Activated T-helper 17 cell treated with anti-CD3 and anti-CD28 coated beads, Interleukin-2, amount 50 U/mL, for 72 hours (primary cell): Measurements from ENCODE around the gene WRAP73. TPM values are rescaled to one million over a fixed set of nuclear protein-coding genes. Genes with fewer than 3 reads are reported as not detected.

ENCODE experiments used
- ATAC-seq: fragments of 150-1000 bp; cut with Tn5 transposase; replicated peaks from 2 replicates; pipeline ENCODE4 v1.10.0; 2021; ENCODE audit warnings: mild to moderate bottlenecking, moderate library complexity
- H3K27ac Mint-ChIP-seq: one replicate; pipeline ENCODE4 v1.8.0; 2022; ENCODE audit warnings: mixed read lengths
- H3K27me3 Mint-ChIP-seq: one replicate; pipeline ENCODE4 v1.8.0; 2022; ENCODE audit warnings: mixed read lengths
- H3K36me3 Mint-ChIP-seq: one replicate; pipeline ENCODE4 v1.8.0; 2022; ENCODE audit warnings: low read depth, mild to moderate bottlenecking, mixed read lengths
- H3K4me1 Mint-ChIP-seq: one replicate; pipeline ENCODE4 v1.8.0; 2022; ENCODE audit warnings: mixed read lengths
- H3K4me3 Mint-ChIP-seq: one replicate; pipeline ENCODE4 v1.8.0; 2022; ENCODE audit warnings: mild to moderate bottlenecking, mixed read lengths
- H3K9me3 Mint-ChIP-seq: one replicate; pipeline ENCODE4 v1.8.0; 2022; ENCODE audit warnings: mixed read lengths
- total RNA-seq, 2 donors: library from RNA; stranded (reverse); gene quantifications; one replicate each; pipeline ENCODE4 v1.2.3, GENCODE V29; 2022

WRAP73 gene
- total RNA-seq, 2 donors from 2014 or later = 14.4 to 27.7 TPM

- H3K27ac Mint-ChIP-seq = no peak overlapping the region
- peak overlapping the region; percentile 17 for H3K4me3 Mint-ChIP-seq
Measured at GRCh38 chr1:3676581-3677470, 26.9 kb upstream of the WRAP73 start.

DNA sequence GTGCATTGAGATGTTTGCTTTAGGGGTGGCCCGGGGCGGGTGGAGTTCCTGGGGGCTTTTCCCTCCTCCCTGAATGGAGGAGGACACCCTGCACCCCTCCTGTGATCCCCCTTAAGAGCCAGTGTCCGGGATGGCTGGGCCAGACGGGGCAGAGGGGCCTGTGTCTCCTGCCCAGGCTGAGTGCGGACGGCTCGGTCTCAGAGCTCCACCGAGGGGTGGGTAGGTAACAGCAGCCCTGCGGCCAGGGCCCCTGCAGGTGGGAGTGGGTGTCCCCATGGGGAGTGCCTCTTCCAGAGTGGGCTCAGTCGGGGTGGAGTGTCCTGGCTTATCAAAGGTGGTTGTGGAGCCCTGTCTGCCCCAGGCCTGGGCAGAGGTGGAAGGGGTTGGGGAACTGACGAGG lies 25.5 kb upstream of the WRAP73 start:
- Mint-ChIP-seq H3K9me3 (no peaks in the 10 kb centered on the region), H3K4me3 (no peak overlapping the region), H3K27me3 (peaks cover 8% of the 10 kb centered on the region), H3K36me3 (no peaks in the 10 kb centered on the region), H3K4me1 (peaks cover 16% of the 10 kb centered on the region), H3K27ac (no peak overlapping the region)
- ATAC-seq = no peak

More at GRCh38 chr1:3676581-3677470, 26.9 kb upstream of the WRAP73 start:
- peaks cover 16% of the 10 kb centered on the region for H3K4me1 Mint-ChIP-seq
- peak; percentile 72 for ATAC-seq
- no peaks in the 10 kb centered on the region for H3K9me3 Mint-ChIP-seq
- peaks cover 8% of the 10 kb centered on the region for H3K27me3 Mint-ChIP-seq
- no peaks in the 10 kb centered on the region for H3K36me3 Mint-ChIP-seq

DNA sequence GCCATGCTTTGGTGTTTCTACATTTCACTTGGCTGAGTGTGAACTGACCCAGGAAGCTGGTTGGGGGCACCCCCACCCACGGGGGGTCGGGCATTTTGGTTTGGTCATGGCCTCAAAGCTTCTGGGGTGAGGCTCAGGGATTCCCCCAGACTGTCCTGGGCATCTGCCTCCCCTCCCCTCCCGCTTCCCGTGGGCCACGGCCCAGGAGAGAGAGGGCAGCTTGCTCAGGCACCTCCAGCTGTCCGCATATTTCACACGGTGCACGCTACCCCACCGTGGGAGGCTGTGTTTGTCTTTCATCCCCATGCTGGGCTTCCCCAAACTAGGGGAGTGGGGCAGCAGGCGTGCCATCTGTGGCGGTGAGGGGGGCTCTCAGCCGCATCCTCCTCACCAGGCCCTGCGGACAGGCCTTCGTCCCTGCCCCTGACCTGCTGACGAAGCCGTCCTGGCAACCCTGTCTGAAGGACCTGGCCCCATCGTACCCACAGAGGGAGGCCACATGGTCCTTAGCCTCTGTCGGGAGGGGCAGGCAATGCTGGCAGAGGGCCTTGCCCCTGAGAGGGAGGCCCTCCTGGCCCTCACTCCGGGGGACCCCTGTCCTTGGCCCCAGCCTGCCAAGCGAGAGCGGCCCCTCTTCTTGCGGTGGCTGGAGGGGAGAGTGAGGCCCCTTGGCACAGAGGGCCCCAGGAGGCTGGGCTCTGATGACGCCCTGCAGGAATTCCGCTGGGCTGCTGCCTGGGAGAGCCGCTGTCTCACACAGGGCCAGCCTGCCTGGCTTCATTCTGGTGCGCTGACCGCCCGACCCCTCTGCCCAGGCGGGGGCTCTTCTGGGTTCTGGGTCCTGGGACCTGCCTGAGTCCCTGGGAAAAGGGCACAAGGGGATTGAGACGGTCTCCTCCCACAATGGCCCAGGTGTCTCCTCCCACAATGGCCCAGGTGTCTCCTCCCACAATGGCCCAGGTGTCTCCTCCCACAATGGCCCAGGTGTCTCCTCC lies 24.5 kb upstream of the WRAP73 start:
- peak; percentile 7 for ATAC-seq

GRCh38 chr1:3673381-3674099 lies 23.6 kb upstream of the WRAP73 start:
- peaks cover 11% of the 10 kb centered on the region for H3K4me1 Mint-ChIP-seq
- H3K36me3 Mint-ChIP-seq = no peaks in the 10 kb centered on the region
- peak; percentile 5 for ATAC-seq
- H3K4me3 Mint-ChIP-seq = peak overlapping the region; percentile 51
- peaks cover 9% of the 10 kb centered on the region for H3K27me3 Mint-ChIP-seq
- H3K27ac Mint-ChIP-seq = no peak overlapping the region
- no peaks in the 10 kb centered on the region for H3K9me3 Mint-ChIP-seq

More for the DNA sequence above, 24.5 kb upstream of the WRAP73 start:
- Mint-ChIP-seq H3K9me3 (no peaks in the 10 kb centered on the region), H3K27me3 (peaks cover 8% of the 10 kb centered on the region), H3K36me3 (no peaks in the 10 kb centered on the region), H3K4me1 (peaks cover 12% of the 10 kb centered on the region), H3K4me3 (no peak overlapping the region), H3K27ac (no peak overlapping the region)

DNA sequence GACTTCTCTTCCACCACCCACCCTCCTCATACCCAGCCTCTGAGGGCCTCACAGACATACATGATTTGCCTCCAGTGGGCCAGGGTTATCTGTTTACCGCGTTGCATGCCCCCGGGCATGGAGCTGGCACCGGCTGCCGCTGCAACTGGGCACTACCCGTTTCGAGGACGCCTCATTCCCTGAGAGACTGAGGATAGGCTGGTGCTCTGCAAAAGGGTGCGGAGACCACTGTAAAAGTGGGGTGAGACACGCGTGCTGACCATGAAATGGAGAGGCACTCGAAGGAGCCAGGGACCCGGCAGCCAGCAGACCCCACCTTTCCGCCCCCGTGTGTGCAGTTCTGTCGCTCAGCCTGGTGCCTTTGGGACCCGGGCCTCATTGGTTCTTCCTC lies 23.1 kb upstream of the WRAP73 start:
- Mint-ChIP-seq H3K4me3 (peak overlapping the region; percentile 51), H3K36me3 (no peaks in the 10 kb centered on the region), H3K9me3 (no peaks in the 10 kb centered on the region)

DNA sequence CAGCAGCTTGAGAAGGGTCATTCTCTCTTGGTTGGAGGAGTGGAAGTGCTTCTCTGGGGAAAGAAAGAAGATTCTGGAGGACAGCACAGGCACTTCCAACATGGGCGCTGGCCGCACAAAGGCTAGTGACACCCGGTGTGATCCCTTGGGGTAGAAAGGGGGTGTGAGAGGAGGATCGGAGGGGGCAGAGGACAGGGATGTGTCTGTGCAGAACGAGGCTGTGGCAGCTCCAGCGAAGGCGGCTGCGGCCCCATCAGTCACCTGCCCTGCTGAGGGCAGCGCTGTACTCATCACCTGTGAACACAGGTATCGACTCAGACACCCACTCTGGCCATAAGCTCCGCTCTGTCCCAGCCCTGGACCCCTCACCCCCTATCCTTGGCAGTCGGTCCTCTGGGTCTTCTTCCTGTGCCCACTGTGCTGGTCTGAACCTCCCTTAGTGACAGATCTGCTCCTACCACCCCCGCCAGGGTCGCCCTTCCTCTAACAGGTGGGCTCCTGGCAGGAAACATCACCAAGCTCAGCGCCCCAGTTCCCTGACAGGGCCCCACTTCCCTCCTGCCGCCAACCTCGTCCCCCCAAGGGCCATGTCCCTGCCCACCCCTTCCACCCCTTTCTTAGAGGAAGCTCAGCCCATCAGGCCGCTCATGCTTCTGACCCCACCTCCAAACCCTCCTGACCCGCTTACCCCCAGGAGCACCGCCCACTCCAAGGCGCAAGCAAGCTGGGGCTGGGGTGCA lies 22.5 kb upstream of the WRAP73 start:
- Mint-ChIP-seq H3K4me1 (peaks cover 11% of the 10 kb centered on the region), H3K27ac (no peak overlapping the region), H3K4me3 (no peak overlapping the region), H3K36me3 (no peaks in the 10 kb centered on the region), H3K9me3 (no peaks in the 10 kb centered on the region), H3K27me3 (peaks cover 16% of the 10 kb centered on the region)
- ATAC-seq = no peak

More for the DNA sequence above, 23.1 kb upstream of the WRAP73 start:
- Mint-ChIP-seq H3K27me3 (peaks cover 15% of the 10 kb centered on the region), H3K4me1 (peaks cover 11% of the 10 kb centered on the region), H3K27ac (no peak overlapping the region)
- ATAC-seq = no peak

DNA sequence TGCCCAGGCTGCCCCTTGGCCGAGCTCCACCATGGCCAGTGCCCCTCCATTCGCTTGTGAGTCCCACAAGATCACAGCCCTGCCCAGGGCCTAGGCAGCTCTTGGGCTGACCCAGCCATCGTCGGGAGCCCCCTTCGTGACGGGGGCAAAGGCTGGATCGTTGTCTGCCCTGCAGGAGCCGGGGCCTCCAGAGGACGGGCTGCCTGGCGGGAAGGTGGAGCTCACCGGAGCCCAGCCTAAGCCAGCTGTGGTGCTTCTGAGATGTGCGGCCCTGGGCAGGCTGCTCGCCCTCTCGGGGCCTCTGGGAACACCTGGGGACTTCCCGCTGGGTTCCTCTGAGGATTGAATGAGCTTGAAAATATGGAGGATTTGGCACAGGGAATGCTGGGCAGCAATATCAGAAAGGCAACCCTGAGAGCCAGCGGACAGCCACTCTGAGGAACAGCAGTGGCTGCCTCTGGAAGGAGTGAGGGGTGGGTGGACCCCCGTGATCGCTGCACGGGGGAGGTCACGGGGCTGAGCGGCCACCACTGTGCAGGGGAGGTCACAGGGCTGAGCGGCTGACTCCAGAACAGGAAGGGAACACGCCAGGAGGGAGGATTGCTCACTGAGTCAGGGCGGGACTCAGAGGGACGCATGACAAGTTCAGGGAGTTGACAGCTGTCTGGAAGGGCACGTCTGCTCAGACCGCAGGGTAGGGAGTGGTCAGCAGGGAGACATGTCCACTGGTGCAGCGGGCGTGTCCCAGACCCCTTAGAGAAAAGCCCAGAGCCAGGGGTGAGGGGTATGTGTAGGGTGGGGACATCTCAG lies 21.7 kb upstream of the WRAP73 start:
- H3K4me1 Mint-ChIP-seq = peaks cover 7% of the 10 kb centered on the region
- peaks cover 16% of the 10 kb centered on the region for H3K27me3 Mint-ChIP-seq
- no peak overlapping the region for H3K4me3 Mint-ChIP-seq
- H3K27ac Mint-ChIP-seq = no peak overlapping the region
- no peaks in the 10 kb centered on the region for H3K9me3 Mint-ChIP-seq
- no peak for ATAC-seq
- no peaks in the 10 kb centered on the region for H3K36me3 Mint-ChIP-seq

- H3K36me3 Mint-ChIP-seq = no peaks in the 10 kb centered on the region
- H3K9me3 Mint-ChIP-seq = no peaks in the 10 kb centered on the region
- ATAC-seq = no peak
- H3K4me1 Mint-ChIP-seq = peaks cover 7% of the 10 kb centered on the region
- H3K4me3 Mint-ChIP-seq = no peak overlapping the region
- H3K27ac Mint-ChIP-seq = no peak overlapping the region
- peaks cover 14% of the 10 kb centered on the region for H3K27me3 Mint-ChIP-seq
Measured at GRCh38 chr1:3670823-3671265, 20.9 kb upstream of the WRAP73 start.

- ATAC-seq = no peak
- Mint-ChIP-seq H3K9me3 (no peaks in the 10 kb centered on the region), H3K27me3 (peaks cover 14% of the 10 kb centered on the region), H3K4me1 (peaks cover 7% of the 10 kb centered on the region), H3K36me3 (no peaks in the 10 kb centered on the region), H3K27ac (no peak overlapping the region), H3K4me3 (no peak overlapping the region)
Measured at GRCh38 chr1:3669971-3670431, 20.1 kb upstream of the WRAP73 start.

DNA sequence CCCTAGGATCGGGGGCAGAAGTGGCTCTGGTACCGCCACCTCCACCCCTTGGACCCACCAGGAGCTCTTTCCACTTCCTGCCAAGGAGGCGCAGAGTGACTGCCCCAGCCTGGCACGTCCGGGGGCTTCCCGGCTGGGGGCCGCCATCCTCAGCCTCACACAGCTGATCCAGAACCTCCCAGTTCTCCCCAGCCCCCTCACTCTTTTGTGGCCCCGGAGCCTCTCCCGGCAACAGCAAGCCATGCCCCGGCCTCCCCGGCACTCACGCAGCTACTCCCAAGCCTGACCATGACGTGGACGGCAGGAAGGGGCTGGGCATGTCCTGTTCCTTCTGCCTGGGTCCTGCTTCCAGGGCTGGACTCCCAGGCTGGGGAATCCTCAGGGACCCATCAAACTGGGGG lies 19.5 kb upstream of the WRAP73 start:
- Mint-ChIP-seq H3K36me3 (no peaks in the 10 kb centered on the region), H3K27me3 (peaks cover 14% of the 10 kb centered on the region), H3K27ac (no peak overlapping the region), H3K4me3 (no peak overlapping the region), H3K4me1 (peaks cover 7% of the 10 kb centered on the region), H3K9me3 (no peaks in the 10 kb centered on the region)
- no peak for ATAC-seq

DNA sequence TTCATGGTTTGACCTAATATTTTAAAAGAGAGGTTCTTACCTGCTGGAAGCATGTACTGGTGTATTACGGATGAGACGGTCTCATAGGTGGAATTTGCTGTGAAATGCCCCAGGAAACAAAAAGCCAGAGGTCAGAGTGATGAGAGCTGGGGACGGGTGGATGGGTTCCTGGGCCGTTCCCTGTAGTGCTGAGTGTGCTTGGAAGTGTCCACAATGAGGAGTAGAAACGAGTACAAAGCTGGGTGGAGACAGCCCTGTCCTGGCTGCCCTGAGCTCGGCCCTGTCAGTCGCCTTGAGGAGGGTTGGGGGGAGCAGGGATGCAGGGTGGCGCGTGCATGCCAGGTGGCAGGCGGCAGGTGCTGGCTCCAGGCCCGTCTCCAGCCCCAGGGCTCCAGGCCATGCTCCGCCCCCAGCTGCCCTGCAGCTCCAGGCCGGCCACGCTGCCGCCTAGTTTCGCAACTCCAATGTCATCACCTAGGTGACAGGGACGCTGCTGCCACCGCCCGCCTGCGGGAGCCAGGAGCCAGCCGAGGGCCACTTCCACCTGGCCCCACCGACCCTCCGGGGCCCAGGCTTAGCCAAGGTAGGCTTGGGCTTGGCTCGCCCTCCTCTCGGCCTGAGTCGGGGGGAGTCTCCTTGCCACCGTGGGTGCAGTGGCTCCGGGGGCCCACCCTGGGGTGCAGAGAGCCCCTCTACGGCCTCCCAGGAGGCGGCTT lies 18.8 kb upstream of the WRAP73 start:
- no peak overlapping the region for H3K27ac Mint-ChIP-seq
- ATAC-seq = no peak
- no peaks in the 10 kb centered on the region for H3K9me3 Mint-ChIP-seq
- no peaks in the 10 kb centered on the region for H3K36me3 Mint-ChIP-seq
- peaks cover 14% of the 10 kb centered on the region for H3K27me3 Mint-ChIP-seq
- H3K4me1 Mint-ChIP-seq = peaks cover 6% of the 10 kb centered on the region
- no peak overlapping the region for H3K4me3 Mint-ChIP-seq

GRCh38 chr1:3668148-3668547 lies 18.2 kb upstream of the WRAP73 start:
- H3K27ac Mint-ChIP-seq = no peak overlapping the region
- H3K4me3 Mint-ChIP-seq = no peak overlapping the region
- H3K36me3 Mint-ChIP-seq = no peaks in the 10 kb centered on the region
- peaks cover 8% of the 10 kb centered on the region for H3K27me3 Mint-ChIP-seq
- H3K9me3 Mint-ChIP-seq = no peaks in the 10 kb centered on the region
- H3K4me1 Mint-ChIP-seq = peaks cover under 1% of the 10 kb centered on the region
- ATAC-seq = no peak
